HFFc6 (cell line): Measurements from ENCODE around the gene TNNI3. TPM values are rescaled to one million over a fixed set of nuclear protein-coding genes. Genes with fewer than 3 reads are reported as not detected.

Experiments
- DNase-seq: peaks from one replicate; pipeline ENCODE4 v3.0.0-alpha.2; 2018
- H3K27ac Mint-ChIP-seq: 2 replicates; pipeline ENCODE4 v1.8.0; 2020; ENCODE audit warnings: mild to moderate bottlenecking, mixed read lengths
- H3K27me3 Mint-ChIP-seq: 2 replicates; pipeline ENCODE4 v1.8.0; 2021; ENCODE audit warnings: mild to moderate bottlenecking, moderate library complexity, mixed read lengths; ENCODE audit not compliant: insufficient read depth
- H3K36me3 Mint-ChIP-seq: 2 replicates; pipeline ENCODE4 v1.8.0; 2021; ENCODE audit warnings: low read depth, mixed read lengths
- H3K4me1 Mint-ChIP-seq: 2 replicates; pipeline ENCODE4 v1.8.0; 2020; ENCODE audit warnings: low read depth, mixed read lengths
- H3K4me3 Mint-ChIP-seq: 2 replicates; pipeline ENCODE4 v1.8.0; 2020; ENCODE audit warnings: mild to moderate bottlenecking, moderate library complexity, mixed read lengths
- H3K9me3 Mint-ChIP-seq: 2 replicates; pipeline ENCODE4 v1.8.0; 2020; ENCODE audit warnings: mild to moderate bottlenecking, mixed read lengths
- total RNA-seq, 6 experiments: library from RNA; stranded (reverse); fragmentation: NEBNext Ultra II Directional; extraction: Animal tissue kit (Norgen Biotek cat#: 25700); gene quantifications; 2 replicates in 1 of 6; 3 replicates in 5 of 6; pipeline ENCODE4 v1.2.3, GENCODE V29; 2021
- TF ChIP-seq, protein P1 (sequence below): fragments of 200-600 bp; sonication (generic); IDR thresholded peaks from 2 replicates; pipeline ENCODE4 v1.5.0; 2021; ENCODE audit warnings: antibody characterized with exemption, mild to moderate bottlenecking

The TNNI3 gene
- total RNA-seq, 6 experiments from 2014 or later = not detected

DNA sequence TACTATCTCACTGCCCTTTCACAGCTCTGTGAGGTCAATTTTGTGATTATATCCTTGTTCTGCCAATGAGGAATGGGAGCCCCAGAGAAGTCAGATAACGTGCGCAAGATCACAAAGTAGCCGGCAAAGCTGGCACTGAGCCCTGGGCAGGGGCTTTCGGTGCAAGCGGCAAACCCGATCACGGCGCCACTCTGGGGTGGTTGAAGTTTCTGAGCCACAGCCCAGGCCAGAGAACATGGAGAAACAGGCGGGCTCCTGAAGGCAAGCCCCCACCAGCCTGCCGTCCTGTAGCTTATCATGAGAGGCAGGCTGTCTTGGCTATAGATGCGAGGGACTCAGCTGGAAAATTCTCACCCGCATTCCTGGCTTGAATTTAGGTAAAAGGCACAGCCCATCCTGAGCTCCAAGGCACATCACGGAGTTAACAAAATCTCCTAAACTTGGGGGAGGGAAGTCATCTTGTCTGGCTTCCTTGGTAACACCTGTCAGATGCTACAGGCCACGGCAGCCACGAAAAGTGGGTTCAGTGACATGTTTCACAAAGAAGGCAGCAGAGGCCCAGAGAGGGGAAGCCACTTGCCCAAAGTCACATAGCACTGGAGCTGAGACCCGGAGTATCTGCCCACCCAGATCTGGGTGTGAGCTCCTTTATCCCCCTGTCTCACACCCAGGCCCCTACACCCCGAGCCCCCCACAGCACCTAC, 21.0 kb downstream of the TNNI3 start:
- Mint-ChIP-seq H3K4me3 (no peak overlapping the region), H3K27ac (no peak overlapping the region), H3K27me3 (peaks cover 10% of the 10 kb centered on the region), H3K36me3 (no peaks in the 10 kb centered on the region), H3K4me1 (peaks cover 6% of the 10 kb centered on the region), H3K9me3 (no peaks in the 10 kb centered on the region)
- TF ChIP-seq, protein P1, sequence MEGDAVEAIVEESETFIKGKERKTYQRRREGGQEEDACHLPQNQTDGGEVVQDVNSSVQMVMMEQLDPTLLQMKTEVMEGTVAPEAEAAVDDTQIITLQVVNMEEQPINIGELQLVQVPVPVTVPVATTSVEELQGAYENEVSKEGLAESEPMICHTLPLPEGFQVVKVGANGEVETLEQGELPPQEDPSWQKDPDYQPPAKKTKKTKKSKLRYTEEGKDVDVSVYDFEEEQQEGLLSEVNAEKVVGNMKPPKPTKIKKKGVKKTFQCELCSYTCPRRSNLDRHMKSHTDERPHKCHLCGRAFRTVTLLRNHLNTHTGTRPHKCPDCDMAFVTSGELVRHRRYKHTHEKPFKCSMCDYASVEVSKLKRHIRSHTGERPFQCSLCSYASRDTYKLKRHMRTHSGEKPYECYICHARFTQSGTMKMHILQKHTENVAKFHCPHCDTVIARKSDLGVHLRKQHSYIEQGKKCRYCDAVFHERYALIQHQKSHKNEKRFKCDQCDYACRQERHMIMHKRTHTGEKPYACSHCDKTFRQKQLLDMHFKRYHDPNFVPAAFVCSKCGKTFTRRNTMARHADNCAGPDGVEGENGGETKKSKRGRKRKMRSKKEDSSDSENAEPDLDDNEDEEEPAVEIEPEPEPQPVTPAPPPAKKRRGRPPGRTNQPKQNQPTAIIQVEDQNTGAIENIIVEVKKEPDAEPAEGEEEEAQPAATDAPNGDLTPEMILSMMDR = no peak
- no peak for DNase-seq

DNA sequence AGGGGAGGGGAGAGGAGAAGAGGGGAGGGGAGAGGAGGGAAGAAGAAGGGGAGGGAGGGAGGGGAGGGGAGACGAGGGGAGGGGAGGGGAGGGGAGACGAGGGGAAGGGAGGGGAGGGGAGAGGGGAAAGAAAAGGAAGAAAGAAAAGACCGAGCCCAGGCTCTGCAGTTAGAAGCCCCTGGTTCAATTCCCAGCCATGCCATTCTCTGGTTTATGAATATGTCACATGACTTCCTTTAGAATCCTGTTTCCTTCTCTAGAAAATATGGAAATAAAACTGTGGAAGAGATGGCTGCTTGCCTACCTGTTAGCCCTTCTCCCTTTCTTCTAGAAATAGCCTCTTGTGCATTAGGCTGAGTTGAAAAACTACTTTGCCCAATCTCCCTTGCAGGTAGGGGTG, 22.8 kb downstream of the TNNI3 start:
- Mint-ChIP-seq H3K27me3 (peaks cover 15% of the 10 kb centered on the region), H3K9me3 (no peaks in the 10 kb centered on the region), H3K4me3 (no peak overlapping the region), H3K36me3 (no peaks in the 10 kb centered on the region), H3K4me1 (peaks cover 7% of the 10 kb centered on the region; the same call in 1 of the 2 replicates), H3K27ac (no peak overlapping the region)
- no peak for DNase-seq
- TF ChIP-seq, protein P1 = no peak

DNA sequence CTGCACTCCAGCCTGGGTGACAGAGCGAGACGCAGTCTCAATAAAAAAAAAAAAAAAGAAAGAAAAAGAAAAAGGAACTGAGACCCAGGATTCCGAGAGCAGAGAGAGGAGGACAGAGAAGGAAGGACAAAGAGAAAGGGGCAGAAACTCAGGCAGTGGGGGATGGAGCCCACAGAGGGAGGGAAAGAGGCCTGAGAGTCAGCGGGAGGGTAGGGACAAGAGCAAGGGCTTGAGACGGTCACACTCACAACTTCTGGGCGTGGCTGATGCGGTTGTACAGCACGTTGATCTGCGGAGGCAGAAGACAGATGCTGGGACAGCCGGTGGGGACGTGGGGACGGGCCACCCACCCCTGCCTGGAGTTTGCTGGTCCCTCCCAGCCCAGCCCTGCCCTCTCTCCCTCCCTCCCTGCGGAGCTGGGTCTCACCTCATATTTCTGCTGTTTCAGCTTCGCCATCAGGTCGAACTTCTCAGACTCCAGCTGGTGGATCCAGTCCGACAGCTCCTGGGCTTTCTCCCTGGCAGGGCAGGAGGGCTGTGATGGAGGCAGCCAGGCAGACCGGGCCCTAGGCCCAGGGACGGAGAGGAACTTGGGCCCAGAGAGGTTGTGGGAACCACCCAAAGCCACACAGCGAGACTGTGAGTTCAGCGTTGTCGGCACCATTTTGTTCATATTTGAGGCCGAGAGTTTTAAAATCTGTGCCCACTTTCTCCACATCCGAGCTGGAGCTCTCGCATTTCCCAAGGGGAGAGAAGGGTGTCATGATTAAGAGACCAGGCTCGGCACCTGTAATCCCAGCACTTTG, 23.7 kb downstream of the TNNI3 start:
- no peak for DNase-seq
- peaks cover 15% of the 10 kb centered on the region for H3K27me3 Mint-ChIP-seq
- no peak overlapping the region for H3K27ac Mint-ChIP-seq
- no peaks in the 10 kb centered on the region for H3K36me3 Mint-ChIP-seq
- TF ChIP-seq, protein P1 = no peak
- no peak overlapping the region for H3K4me3 Mint-ChIP-seq
- no peaks in the 10 kb centered on the region for H3K9me3 Mint-ChIP-seq
- H3K4me1 Mint-ChIP-seq = peaks cover 7% of the 10 kb centered on the region; the same call in 1 of the 2 replicates

DNA sequence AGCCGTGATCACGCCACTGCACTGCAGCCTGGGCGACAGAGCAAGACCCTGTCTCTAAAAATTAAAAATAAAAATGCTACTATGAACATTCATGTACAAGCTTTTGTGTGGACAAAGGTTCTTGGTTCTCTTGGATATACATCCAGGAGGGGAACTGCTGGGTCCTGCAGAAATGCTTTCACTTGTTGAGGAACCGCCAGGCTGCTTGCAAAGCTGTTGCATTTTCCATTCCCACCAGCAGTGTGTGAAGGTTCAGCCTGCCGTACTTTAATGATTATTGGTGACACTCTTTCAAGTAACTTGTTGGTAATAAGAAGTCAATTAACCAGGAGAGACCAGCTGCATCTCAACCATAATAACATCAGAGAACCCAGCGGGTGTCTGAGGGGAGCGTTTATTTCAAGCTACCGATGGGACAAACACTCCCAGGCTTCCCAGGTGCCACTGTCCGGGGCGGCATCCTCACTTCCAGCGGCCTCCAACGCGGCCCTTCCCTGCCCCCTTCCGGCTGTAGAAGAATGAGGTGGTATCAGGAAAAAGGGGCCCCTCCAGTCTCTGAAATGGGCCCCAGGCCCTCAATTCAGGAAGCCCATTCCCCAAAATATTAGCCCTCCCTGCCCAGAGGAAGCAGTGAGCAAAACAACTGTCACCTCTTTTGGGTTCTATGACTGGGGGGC, 24.9 kb downstream of the TNNI3 start:
- H3K27ac Mint-ChIP-seq = no peak overlapping the region
- no peak overlapping the region for H3K4me3 Mint-ChIP-seq
- H3K36me3 Mint-ChIP-seq = no peaks in the 10 kb centered on the region
- H3K27me3 Mint-ChIP-seq = peaks cover 26% of the 10 kb centered on the region
- peaks cover 7% of the 10 kb centered on the region; the same call in 1 of the 2 replicates for H3K4me1 Mint-ChIP-seq
- TF ChIP-seq, protein P1 = no peak; the same call in 1 of the 2 replicates
- DNase-seq = no peak
- H3K9me3 Mint-ChIP-seq = no peaks in the 10 kb centered on the region

DNA sequence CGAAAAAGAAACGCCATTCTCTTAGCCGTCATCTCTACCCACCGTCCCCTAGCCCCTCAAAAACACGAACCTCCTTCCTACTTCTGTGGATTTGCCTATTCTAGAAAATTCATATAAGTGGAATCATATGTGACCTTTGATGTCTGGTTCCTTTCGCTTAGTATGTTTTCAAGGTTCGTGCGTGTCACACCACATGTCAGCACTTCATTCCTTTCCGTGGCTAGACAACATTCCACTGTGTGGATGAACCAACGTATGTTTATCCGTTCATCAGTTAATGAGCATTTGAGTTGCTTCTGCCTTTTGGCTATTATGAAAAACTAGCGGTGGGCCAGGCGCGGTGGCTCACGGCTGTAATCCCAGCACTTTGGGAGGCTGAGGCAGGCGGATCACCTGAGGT, 26.1 kb downstream of the TNNI3 start:
- H3K27me3 Mint-ChIP-seq = peaks cover 33% of the 10 kb centered on the region
- TF ChIP-seq, protein P1 = no peak
- H3K9me3 Mint-ChIP-seq = no peaks in the 10 kb centered on the region
- no peaks in the 10 kb centered on the region for H3K36me3 Mint-ChIP-seq
- H3K27ac Mint-ChIP-seq = peak overlapping the region; percentile 19; the same call in 1 of the 2 replicates
- DNase-seq = peak; percentile 48
- peak overlapping the region; percentile 12; the same call in 1 of the 2 replicates for H3K4me3 Mint-ChIP-seq
- H3K4me1 Mint-ChIP-seq = peaks cover 7% of the 10 kb centered on the region; the same call in 1 of the 2 replicates
